ENCODE results near the gene NAP1L1.

The NAP1L1 gene

DNA sequence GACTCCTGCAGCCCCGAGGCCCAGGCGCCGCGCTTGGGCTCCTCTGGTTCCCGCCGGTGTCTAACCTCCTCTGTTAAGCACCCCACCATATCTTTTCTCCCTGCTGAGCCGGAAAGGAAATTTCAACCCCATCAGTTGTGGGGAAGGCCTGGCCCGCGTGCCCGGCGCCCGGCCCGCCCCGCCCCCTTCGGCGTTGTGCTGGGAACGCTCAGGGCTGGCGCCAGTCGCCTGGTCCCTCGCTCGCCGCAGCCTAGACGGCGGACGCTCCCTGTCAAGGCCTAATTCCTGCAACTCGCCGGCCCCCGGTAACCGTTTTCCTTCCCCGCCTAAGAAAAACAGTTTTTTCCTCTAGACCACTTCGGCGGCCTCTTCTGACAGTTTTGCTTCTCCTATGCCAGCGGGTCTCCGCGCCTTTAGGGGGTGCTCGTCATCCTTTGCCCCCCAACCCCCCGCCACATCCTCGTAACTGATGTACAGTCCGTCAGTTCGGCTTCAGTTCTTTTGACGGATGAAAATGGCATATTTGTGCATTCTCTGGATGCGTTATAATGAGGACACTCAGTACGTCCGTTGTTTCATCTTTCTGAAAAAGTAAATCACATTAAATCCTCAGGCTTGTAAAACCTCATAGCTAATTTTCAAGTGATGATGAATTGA, 506 bp upstream of the NAP1L1 start:
- in situ Hi-C loops (cut with MboI; ENCODE audit: low sequenced_read_pairs), result no loop called here

DNA sequence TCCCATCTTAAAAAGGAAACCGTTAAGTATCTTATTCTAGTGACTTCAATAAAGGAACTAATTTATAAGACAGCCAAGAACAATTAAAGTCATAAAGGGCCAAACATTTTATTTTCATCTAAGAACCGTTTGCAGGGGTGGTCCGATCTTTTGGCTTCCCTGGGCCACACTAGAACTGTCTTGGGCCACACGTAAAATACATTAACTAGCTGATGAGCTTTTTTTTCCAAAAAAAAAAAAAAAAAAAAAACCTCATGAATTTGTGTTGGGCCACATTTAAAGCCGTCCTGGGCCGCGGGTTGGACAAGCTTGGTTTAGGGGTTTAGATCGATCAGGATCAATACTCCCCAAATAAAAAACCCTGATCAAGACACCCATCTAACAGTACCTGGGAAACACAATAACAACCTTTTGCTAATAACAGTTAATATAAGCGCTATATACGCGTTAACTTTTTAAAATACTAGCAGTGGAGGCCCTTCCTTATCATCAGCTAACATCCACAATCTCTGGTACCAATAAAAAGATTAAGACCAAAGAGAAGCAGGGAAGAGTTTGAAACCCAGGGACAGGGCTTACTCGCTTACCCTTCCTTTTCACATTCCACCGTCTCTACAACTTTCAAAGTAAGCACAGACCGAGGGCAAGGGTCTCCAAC, 1.1 kb downstream of the NAP1L1 start:
- in situ Hi-C loops (cut with MboI; ENCODE audit: low sequenced_read_pairs), result no loop called here

DNA sequence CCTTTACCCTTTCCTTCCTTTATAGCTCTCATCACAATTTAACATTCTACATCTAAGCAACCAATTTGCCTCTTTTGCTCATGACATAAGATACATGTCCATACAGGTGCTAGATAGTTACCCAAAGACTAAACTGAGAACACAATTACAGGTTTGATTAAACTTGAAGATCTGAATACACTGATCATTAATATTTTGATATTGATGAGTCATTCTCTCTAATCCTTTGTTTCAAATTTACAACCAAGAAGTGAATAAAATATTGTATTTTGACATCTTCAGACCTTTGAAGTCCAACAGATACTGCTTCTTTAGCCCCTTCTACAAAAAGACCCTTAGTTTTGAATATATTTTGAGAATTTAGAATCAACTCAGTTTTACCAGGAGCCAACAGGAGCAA, 2.6 kb downstream of the NAP1L1 start:
- in situ Hi-C loops (cut with MboI; ENCODE audit: low sequenced_read_pairs), result no loop called here

DNA sequence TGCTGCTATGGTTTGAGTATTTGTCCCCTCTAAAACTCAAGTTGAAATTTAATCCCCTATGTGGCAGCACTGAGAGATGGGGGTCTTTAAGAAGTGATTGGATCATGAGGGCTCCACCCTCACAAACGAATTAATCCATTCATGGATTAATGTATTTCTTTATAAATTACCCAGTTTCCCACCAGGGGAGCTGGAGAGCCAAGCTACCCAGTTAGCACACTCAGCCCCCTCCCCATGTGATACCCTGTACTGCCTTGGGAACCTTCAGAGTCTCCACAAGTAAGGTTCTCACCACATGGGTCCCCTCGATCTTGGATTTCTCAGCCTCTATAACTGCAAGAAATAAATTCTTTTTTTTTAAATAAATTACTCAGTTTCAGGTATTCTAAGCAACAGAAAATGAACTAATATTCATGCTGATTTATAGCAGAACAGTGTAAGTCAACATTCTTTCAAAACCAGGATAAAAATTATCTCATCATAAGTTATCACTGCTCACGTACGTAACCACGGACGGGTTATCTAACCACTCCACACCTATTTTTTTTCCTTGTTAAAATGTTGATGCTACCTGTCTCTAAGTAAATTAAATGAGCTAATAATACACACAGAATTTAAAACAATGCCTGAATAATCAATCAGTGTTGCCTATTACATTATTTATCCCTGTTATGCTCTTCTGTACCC, 3.6 kb downstream of the NAP1L1 start:
- in situ Hi-C loops (cut with MboI; ENCODE audit: low sequenced_read_pairs), result no loop called here

DNA sequence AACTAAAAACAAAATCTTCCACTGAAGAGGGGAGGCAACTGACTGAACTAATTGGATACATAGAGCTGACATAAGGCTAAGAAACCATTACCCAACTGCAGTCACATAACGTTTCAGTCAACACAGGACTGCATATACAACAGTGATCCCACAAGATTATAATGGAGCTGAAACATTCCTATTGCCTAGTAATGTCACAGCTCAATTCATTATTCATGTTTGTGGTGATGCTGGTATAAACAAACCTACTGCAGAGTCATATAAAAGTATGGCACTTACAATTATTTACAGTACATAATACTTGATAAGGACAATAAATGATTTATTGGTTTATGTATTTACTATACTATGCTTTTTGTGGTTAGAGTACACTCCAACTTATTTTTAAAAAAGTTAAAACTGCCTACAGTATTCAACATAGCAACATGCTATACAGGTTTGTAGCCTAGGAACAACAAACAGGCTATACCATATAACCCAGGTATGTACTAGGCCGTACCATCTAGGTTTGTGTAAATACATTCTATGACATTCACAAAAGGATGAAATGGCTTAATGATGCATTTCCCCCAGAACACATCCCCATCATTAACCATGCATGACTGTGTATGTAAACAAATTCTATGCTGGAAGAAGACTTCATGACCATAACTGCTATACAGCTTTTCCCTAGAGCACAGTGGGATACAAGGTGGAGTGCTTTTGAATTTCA, 4.3 kb downstream of the NAP1L1 start:
- in situ Hi-C loops (cut with MboI; ENCODE audit: low sequenced_read_pairs), result no loop called here

DNA sequence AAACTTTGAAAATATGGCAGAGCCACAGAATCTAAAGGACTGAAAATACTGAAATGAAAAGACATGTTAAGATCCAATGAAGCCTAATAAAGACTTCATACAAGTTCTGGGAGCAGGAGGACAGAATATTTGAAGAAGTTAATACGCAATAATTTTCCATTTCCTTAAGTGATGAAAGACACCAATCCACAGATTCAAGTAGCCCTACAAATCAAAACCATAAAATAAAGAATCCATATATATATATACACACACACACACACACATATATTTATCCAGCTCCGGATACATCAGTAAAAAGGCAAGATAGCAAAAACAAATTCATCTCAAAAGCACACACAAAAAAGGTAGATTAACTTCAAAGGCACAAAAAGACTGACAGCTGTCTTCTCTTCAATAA, 5.7 kb downstream of the NAP1L1 start:
- in situ Hi-C loops (cut with MboI; ENCODE audit: low sequenced_read_pairs), result no loop called here

DNA sequence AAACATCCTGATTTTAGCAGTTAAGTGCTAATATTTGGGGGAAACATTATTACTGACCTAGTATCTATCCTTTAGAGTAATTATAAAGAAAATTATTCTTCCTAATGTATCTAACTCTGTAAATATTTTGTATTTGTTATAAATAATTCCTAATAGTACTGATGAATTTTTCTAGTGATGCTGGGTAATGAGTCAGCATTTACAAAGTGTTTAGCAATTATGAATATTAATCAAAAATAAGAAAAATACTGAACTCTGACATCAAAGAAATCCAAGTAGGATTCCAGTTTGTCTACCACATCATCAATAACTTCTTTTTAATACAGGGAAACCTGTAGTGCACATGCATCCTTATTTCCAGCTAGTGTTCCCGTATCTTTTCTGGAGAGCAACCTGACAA, 9.0 kb downstream of the NAP1L1 start:
- in situ Hi-C loops (cut with MboI; ENCODE audit: low sequenced_read_pairs), result no loop called here

DNA sequence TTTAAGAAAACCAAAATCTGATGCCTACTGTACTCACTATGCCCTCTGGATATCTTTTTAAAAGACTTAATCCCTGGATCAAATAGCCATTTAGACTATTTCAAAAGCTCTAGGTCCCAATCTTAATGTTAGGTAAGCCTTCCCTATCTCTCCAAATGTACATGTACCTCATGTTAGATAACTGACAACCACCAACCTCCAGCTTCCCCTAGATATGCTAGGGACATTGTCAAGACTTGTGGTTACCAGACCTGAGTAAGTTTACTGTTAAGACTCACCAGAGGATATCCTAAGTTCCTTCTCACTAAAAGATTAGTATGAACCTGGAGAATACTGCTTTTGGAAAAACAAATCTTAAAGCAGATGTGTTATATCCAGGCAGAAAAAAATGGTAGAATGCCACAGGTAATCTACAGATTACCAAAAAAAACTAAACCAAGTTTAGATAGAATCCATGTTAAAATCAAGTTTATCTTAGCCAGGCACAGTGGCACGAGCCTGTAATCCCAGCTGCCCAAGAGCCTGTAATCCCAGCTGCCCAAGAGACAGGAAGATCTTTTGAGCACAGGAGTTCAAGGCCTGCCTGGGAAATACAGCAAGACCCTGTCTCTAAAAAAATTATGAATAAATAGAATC, 9.7 kb downstream of the NAP1L1 start:
- in situ Hi-C loops (cut with MboI; ENCODE audit: low sequenced_read_pairs), result no loop called here

DNA sequence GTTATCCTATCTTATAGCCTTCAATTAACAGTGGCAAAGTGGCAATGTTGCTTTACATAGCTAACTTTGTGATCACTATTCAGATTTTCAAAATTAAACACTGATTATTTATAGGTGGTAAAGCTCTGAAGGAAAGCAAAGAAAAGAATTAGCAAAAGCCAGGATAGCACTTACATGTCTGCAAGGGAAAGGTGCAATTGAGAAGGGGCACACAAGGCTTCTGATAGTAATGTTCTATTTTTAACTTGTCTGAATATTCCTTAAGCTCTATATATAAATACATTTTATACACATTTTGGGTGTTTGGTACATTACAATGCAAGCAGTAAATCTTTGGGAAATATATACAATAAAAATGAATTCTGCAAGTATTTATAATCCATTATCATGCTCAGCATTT, 10.9 kb downstream of the NAP1L1 start:
- in situ Hi-C loops (cut with MboI; ENCODE audit: low sequenced_read_pairs), result no loop called here

DNA sequence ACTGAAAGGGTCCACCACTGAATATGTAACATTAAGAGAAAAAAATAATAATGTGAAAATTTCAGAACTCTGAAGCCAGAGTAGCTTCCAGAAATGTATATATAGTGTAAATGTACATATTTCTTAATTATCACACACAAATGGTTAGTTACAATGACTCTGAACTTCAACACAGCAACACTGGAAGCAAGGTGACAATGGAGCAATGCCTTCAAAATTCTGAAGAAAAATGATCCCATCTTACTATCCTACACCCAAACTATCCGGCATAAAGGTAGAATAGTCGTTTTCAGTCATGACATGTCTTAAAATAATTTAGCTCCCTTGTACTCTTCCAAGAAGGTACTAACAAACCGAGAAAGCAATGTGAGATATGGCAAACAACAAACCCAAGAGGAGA, 11.9 kb downstream of the NAP1L1 start:
- in situ Hi-C loops (cut with MboI; ENCODE audit: low sequenced_read_pairs), result no loop called here

DNA sequence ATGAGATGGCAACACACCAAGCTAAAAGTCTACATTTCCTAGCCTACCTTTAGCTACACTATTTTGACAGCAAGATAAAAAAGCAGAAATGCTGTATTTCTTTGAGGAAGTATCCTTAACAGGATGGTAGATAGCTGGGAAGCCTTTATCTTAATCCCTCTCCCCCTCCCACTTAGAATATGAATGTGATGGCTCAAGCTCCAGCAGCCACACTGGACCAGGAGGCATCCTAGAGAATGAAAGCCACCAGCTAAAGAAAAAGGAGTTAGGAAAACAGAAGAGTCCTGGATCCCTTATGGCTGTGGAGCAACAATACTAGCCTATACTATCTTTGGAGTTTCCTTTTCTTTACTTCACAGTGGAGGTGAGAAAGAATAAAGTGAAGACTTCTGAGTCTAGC, 15.1 kb downstream of the NAP1L1 start:
- in situ Hi-C loops (cut with MboI; ENCODE audit: low sequenced_read_pairs), result no loop called here

DNA sequence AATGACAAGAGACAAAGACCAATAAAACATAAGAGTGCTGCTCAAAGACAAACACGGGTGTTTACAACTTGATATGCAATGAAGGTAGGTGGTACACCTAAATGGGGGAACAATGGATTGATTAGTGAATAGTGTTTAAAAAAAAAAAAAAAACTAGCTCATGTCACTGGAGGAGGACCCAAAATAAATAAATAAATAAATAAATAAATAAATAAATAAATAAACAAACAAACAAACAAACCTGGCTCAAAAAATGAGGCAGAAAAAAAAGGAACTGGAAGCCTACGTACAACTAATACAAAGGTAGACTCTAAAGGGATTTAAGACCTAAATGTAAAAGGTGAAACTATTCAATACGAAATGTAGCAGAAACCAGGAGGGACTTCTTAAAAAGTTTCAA, 18.6 kb downstream of the NAP1L1 start:
- in situ Hi-C loops (cut with MboI; ENCODE audit: low sequenced_read_pairs), result no loop called here

DNA sequence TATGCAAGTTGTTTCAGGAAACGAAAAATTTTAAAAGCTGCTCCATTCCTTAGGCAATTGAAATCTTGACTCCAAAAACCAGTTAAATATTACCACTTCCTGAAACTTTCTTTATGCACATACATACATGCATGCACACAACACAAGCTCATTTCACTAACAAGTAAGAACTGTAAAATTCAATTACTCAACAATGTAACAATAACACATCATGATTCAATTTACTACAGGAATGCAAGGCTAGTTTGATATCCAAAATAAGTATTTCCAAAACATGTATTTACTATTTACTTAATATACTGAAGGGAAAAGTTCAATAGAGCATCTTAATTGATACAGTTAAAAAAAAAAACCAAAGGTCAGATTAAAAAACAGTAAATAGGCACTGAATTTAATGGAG, 19.6 kb downstream of the NAP1L1 start:
- in situ Hi-C loops (cut with MboI; ENCODE audit: low sequenced_read_pairs), result no loop called here

DNA sequence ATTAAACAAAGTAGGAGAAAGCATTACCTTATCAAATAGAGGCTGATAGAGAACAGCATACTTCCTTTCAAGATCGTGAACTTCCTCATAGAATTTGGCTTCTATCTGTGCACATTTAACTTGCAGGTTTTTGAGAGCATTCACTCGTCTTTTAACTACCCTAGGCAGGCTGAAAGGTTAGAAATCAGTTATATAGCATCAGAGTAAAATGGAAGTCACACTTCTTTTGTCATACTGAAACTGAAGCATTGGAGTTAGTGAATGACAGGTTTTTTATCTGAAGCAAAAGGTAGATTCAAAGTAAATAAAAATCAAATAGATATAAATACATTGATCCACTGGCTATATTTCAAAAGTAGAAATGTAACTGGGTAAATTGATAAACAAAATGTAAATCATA, 24.4 kb downstream of the NAP1L1 start:
- in situ Hi-C loops (cut with MboI; ENCODE audit: low sequenced_read_pairs), result no loop called here

DNA sequence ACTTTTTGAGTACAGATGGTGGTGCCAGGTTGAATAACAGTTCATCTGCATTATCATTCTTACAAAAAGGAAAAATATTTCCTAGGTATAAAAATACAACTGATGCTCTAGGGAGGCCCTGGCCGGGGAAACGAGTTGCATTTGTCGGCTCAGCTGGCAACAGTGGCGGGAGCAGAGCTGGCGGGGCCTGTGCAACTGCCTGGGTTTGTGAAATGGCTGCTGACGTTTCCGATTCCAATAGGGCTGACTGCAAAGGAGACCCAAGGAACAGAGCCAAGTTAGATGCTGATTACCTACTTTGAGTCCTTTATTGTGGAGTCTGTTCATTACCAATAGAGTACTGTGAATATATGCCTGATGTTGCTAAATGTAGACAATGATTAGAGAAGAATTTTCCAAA, 27.2 kb downstream of the NAP1L1 start:
- in situ Hi-C loops (cut with MboI; ENCODE audit: low sequenced_read_pairs), result no loop called here

DNA sequence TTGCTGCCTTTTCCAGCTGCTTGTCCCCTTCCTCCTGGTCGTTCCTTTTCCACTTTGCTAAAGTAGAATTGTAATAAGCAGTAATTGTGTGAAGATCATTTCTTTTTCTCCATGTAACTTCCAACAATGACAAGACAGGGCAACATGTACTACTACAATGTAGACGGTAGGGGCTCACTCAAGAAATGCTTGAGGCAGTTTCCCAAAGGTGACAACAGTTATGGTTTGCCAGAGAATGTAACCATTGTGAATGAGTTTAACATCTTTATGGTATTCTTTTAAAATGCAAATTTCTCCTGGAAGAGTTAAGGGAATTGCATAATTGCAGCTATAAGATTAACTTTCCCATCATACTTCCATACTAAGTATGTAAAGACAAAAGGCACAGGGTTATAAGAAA, 29.1 kb downstream of the NAP1L1 start:
- in situ Hi-C loops (cut with MboI; ENCODE audit: low sequenced_read_pairs), result no loop called here

DNA sequence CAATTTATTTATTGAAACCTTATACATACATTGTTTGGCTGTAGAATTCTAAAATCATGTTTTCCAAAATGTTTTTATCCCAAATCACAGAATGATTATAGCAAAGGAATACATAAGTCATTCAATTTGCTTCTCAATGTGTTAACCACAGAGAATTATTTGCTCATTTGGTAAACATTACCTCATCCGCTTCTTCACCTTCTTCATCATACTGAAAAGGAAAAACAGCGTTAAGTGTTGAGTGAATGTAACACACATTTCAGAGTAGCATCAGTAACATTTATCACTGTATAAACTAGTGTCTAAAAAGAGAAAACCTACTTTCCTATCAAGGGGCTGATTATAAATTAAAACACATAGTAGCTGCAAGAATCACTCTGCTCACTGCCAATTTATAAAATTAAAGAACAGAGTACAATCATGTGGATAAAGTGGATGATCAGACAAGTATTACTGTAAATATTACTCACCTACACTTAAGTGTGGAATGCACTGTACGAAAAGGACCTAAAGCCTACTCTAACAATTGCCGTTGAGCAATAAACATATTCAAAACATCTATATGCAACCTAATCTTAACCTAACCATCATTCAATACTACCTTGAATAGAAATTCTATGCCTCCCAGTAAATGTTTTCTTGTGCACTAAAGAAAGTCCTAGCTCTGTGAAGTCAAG, 34.8 kb downstream of the NAP1L1 start:
- in situ Hi-C loops (cut with MboI; ENCODE audit: low sequenced_read_pairs), result loop anchor here (10.0 to 25.0 kb wide), 2 partner anchors 295 to 712 kb away; partner anchors contain the start of genes BBS10, CAPS2 and GLIPR1L1

DNA sequence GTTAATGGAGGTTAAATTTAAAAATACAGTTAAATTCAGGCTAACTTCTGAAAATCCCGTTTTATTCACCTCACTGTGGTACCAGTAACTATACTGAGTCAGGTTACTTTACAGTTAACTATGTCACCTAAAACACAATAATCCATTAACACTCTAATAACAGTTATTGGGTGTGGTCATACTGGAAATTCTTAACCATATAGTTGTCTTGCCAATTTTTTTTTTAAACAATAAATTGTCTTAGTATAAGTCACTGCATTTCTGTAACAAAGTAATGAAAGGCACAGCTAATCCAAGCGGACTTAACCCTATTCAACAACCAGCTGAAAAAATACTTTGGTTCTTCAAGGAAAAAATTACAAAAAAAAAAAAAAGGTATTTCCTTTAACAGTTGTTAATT, 36.7 kb downstream of the NAP1L1 start:
- in situ Hi-C loops (cut with MboI; ENCODE audit: low sequenced_read_pairs), result loop anchor here (10.0 to 25.0 kb wide), 2 partner anchors 297 to 710 kb away; partner anchors contain the start of genes BBS10, CAPS2 and GLIPR1L1

DNA sequence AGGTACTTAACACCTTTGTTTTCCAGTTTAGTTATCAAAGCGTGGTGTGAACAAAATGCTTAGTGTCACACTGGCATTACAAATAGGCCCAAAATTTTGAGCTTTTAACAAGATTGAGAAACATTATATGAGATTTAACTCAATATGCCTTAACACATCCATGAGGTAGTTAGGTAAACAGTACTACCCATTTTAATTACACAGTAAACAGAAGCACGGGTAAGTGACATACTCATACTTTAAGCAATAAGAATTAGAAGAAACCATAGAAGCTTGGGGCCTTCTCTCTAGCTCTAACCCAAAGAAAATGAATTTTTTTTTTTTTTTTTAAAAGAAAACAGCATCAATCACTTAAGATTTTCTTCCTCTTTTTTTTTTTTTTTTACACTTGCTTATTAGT, 37.4 kb downstream of the NAP1L1 start:
- in situ Hi-C loops (cut with MboI; ENCODE audit: low sequenced_read_pairs), result loop anchor here (10.0 to 25.0 kb wide), 2 partner anchors 298 to 710 kb away; partner anchors contain the start of genes BBS10, CAPS2 and GLIPR1L1

DNA sequence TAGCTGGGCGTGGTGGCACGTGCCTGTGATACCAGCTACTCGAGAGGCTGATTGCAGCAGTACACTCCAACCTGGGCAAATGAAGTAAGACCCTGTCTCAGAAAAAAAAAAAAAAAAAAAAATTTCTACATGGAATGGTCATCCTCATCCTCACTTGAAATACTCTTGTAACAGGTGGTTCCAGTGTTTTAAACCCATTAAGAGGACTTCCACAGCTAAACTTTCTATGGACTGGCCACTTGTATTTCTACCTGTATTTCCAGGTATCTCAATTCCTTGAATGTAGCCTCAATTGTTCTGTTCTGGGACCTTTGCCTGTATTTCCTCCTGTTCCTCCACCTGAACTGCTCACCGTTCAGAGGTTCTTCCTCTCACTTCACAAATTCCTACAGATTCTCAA, 41.1 kb downstream of the NAP1L1 start:
- in situ Hi-C loops (cut with MboI; ENCODE audit: low sequenced_read_pairs), result loop anchor here (10.0 to 25.0 kb wide), 2 partner anchors 301 to 706 kb away; partner anchors contain the start of genes BBS10, CAPS2 and GLIPR1L1
